A549 (cell line): ENCODE data around the gene TTBK2. TPM values are rescaled to one million over a fixed set of nuclear protein-coding genes. Genes with fewer than 3 reads are reported as not detected.

Experiments used
- ATAC-seq, 2 experiments: fragments of 200-7000 bp in 1 of 2; fragments of >200 bp in 1 of 2; cut with Nextera tagmentation in 1 of 2; cut with Tn5 transposase in 1 of 2; 3 replicates each; pipeline versions ENCODE4 v1.8.0 to v1.9.1; 2018 to 2020; ENCODE audit warnings: mild to moderate bottlenecking in 1 of 2, moderate library complexity in 1 of 2
- CTCF ChIA-PET: fragments of 300-600 bp; sonication (Branson Sonifier 250); formaldehyde crosslinking; extraction: SDS; loops from one replicate; lab custom pipeline; 2021; ENCODE audit warnings: antibody characterized with exemption, inconsistent platforms; lab: Yijun Ruan, JAX
- POLR2A ChIA-PET: fragments of 350-600 bp; formaldehyde crosslinking; extraction: SDS; loops from one replicate; lab custom pipeline; 2021; ENCODE audit warnings: antibody characterized with exemption, inconsistent platforms; lab: Yijun Ruan, JAX
- DNase-seq, 2 experiments: peaks; one replicate each; pipeline versions ENCODE4 v3.0.0 to v3.0.0-alpha.2; 2011 to 2016; ENCODE audit warnings: low read depth in 1 of 2, low spot score in 1 of 2
- FAIRE-seq: peaks from 2 replicates; lab custom pipeline; 2011; peaks lifted over from hg19 to GRCh38; lab: Jason Lieb, UNC
- H3K27ac ChIP-seq, 2 experiments: fragments of >200 bp; sonication (Bioruptor Twin); formaldehyde crosslinking; 3 replicates each; pipeline ENCODE4 v1.5.1; 2016 to 2017
- H3K4me1 ChIP-seq: fragments of >200 bp; sonication (Bioruptor Twin); formaldehyde crosslinking; 3 replicates; pipeline ENCODE4 v1.6.1; 2016
- H3K4me2 ChIP-seq: fragments of >200 bp; sonication (Bioruptor Twin); formaldehyde crosslinking; 3 replicates; pipeline ENCODE4 v1.6.1; 2016
- H3K4me3 ChIP-seq: fragments of >200 bp; sonication (Bioruptor Twin); formaldehyde crosslinking; 3 replicates; pipeline ENCODE4 v1.5.1; 2016
- H3K9me3 ChIP-seq: fragments of >200 bp; sonication (Bioruptor Twin); formaldehyde crosslinking; 3 replicates; pipeline ENCODE4 v1.6.1; 2016
- BCL3 ChIP-seq: fragments of >200 bp; sonication (Bioruptor Twin); formaldehyde crosslinking; IDR thresholded peaks from 3 replicates; pipeline ENCODE4 v1.6.1; 2016
- BHLHE40 ChIP-seq: IDR thresholded peaks from 2 replicates; pipeline ENCODE4 v1.6.1; 2012; ENCODE audit warnings: low read depth, low read length, inconsistent platforms
- CBX2 ChIP-seq: fragments of 200-600 bp; sonication (generic); IDR thresholded peaks from 2 replicates; pipeline ENCODE4 v1.6.1; 2016; ENCODE audit warnings: low read depth, mild to moderate bottlenecking, borderline replicate concordance
- CBX8 ChIP-seq: fragments of 200-600 bp; sonication (generic); IDR thresholded peaks from 2 replicates; pipeline ENCODE4 v1.6.1; 2016
- CHD4 ChIP-seq: fragments of 200-600 bp; sonication (generic); IDR thresholded peaks from 2 replicates; pipeline ENCODE4 v1.6.1; 2016; ENCODE audit warnings: antibody characterized with exemption, mild to moderate bottlenecking, borderline replicate concordance
- E2F6 ChIP-seq: IDR thresholded peaks from 2 replicates; pipeline ENCODE4 v1.6.1; 2012; ENCODE audit warnings: low read depth, borderline replicate concordance
- EHF ChIP-seq: fragments of 250-450 bp; sonication (Bioruptor Pico); IDR thresholded peaks from 2 replicates; pipeline ENCODE4 v1.5.0; 2020; ENCODE audit warnings: mild to moderate bottlenecking
- ELK1 ChIP-seq: fragments of 150-350 bp; IDR thresholded peaks from 2 replicates; pipeline ENCODE4 v1.6.1; 2014; ENCODE audit warnings: low read depth, mild to moderate bottlenecking, low read length
- EP300 ChIP-seq, 2 experiments: fragments of >200 bp; sonication (Bioruptor Twin); formaldehyde crosslinking; IDR thresholded peaks; 2 replicates in 1 of 2; 3 replicates in 1 of 2; pipeline ENCODE4 v1.6.1; 2016 to 2017
- ESRRA ChIP-seq: fragments of 150-350 bp; IDR thresholded peaks from 2 replicates; pipeline ENCODE4 v1.6.1; 2014; ENCODE audit warnings: mild to moderate bottlenecking, low read length, borderline replicate concordance
- HDAC2 ChIP-seq: fragments of 200-600 bp; sonication (generic); IDR thresholded peaks from 2 replicates; pipeline ENCODE4 v1.6.1; 2016
- HOXB5 ChIP-seq: fragments of 250-450 bp; sonication (Bioruptor Pico); IDR thresholded peaks from 2 replicates; pipeline ENCODE4 v1.5.0; 2020; ENCODE audit warnings: mild to moderate bottlenecking, moderate library complexity
- KDM1A ChIP-seq: fragments of 200-600 bp; sonication (generic); IDR thresholded peaks from 2 replicates; pipeline ENCODE4 v1.6.1; 2016; ENCODE audit warnings: low read depth, mild to moderate bottlenecking
- KDM5A ChIP-seq: fragments of 200-600 bp; sonication (generic); IDR thresholded peaks from 2 replicates; pipeline ENCODE4 v1.6.1; 2016; ENCODE audit warnings: antibody characterized with exemption, mild to moderate bottlenecking
- MAZ ChIP-seq: fragments of 150-350 bp; IDR thresholded peaks from 2 replicates; pipeline ENCODE4 v1.6.1; 2014; ENCODE audit warnings: antibody characterized with exemption, low read depth, low read length, borderline replicate concordance
- NFE2L2 ChIP-seq: fragments of 150-350 bp; conservative IDR thresholded peaks from 2 replicates; pipeline ENCODE4 v1.6.1; 2014; ENCODE audit warnings: low read length
- PBX3 ChIP-seq: IDR thresholded peaks from 2 replicates; pipeline ENCODE4 v1.6.1; 2012
- PHF8 ChIP-seq: fragments of 200-600 bp; sonication (generic); IDR thresholded peaks from 2 replicates; pipeline ENCODE4 v1.6.1; 2016; ENCODE audit warnings: low read depth, mild to moderate bottlenecking, antibody characterized with exemption, moderate library complexity, borderline replicate concordance
- RCOR1 ChIP-seq: fragments of 150-350 bp; IDR thresholded peaks from 2 replicates; pipeline ENCODE4 v1.6.1; 2014; ENCODE audit warnings: antibody characterized with exemption, low read length, low read depth
- SMC3 ChIP-seq: fragments of >200 bp; sonication (Bioruptor Twin); formaldehyde crosslinking; IDR thresholded peaks from 3 replicates; pipeline ENCODE4 v1.6.1; 2018; ENCODE audit warnings: inconsistent platforms
- TP53 ChIP-seq: fragments of 250-450 bp; sonication (Bioruptor Pico); IDR thresholded peaks from 2 replicates; pipeline ENCODE4 v1.5.0; 2021; ENCODE audit warnings: mild to moderate bottlenecking, moderate library complexity
- USF2 ChIP-seq: fragments of 450-650 bp; IDR thresholded peaks from 2 replicates; pipeline ENCODE4 v1.6.1; 2014; ENCODE audit warnings: antibody characterized with exemption
- ZC3H11A ChIP-seq: fragments of 450-650 bp; IDR thresholded peaks from 2 replicates; pipeline ENCODE4 v1.6.1; 2014; ENCODE audit warnings: antibody characterized with exemption, mild to moderate bottlenecking
- ZSCAN20 ChIP-seq: fragments of 250-450 bp; sonication (Bioruptor Pico); IDR thresholded peaks from 2 replicates; pipeline ENCODE4 v1.8.0; 2022; ENCODE audit warnings: mild to moderate bottlenecking, moderate library complexity
- WGBS: methylation state at CpG from one replicate; pipeline ENCODE4 v1.1.6; 2017; ENCODE audit errors: missing lambda C conversion rate; 5-methylcytosine and 5-hydroxymethylcytosine counted together
- polyA plus RNA-seq, 4 experiments: library from polyadenylated mRNA; depleted of rRNA in 3 of 4; stranded (reverse); fragments of >200 nt; fragmentation: RNase III in 1 of 4; extraction: RNeasy Plus Mini Kit Qiagen cat#74134 plus additional on column Dnase treatment in 1 of 4; gene quantifications; 2 replicates in 3 of 4; 3 replicates in 1 of 4; pipeline ENCODE4 v1.2.3, GENCODE V29; 2011 to 2017

Gene TTBK2
- polyA plus RNA-seq, 2 of the 4 experiments (the other 2 are of a cell fraction): 2.3 to 5.6 TPM

- H3K9me3 ChIP-seq: no peaks in the 10 kb centered on the region
- H3K27ac ChIP-seq: no peak overlapping the region
- TF ChIP-seq USF2 (no peak), SMC3 (no peak), BCL3 (no peak), E2F6 (no peak), CHD4 (no peak), HOXB5 (no peak), PHF8 (no peak), BHLHE40 (no peak), TP53 (no peak), NFE2L2 (no peak), EP300 (IDR thresholded peaks at IDR 0.05) (no peak), PBX3 (no peak), HDAC2 (no peak), ZC3H11A (no peak), ZSCAN20 (CRISPR knock-in tag) (no peak), KDM5A (no peak), CBX2 (no peak), ELK1 (no peak), EHF (CRISPR knock-in tag) (no peak)
- no peak overlapping the region for H3K4me2 ChIP-seq
- FAIRE-seq (no peak), ATAC-seq (no peak), DNase-seq (no peak)
- ChIA-PET POLR2A (no interaction called here), CTCF (interaction anchor here (0.6 to 3.0 kb wide), 5 partner anchors 10 to 553 kb away, joined by 3 to 10 read pairs (median 6); no protein-coding TSS in a partner anchor)
- peaks cover 10% of the 10 kb centered on the region for H3K4me1 ChIP-seq
- H3K4me3 ChIP-seq: no peak overlapping the region
- WGBS: 97% methylated on average over 11 of the region's 11 CpGs
These were observed 187.6 kb downstream of the TTBK2 start for GRCh38 chr15:42733027-42733426.

- ATAC-seq (no peak), DNase-seq (no peak), FAIRE-seq (no peak)
- Histone ChIP-seq H3K9me3 (no peaks in the 10 kb centered on the region), H3K27ac (no peak overlapping the region), H3K4me2 (no peak overlapping the region), H3K4me3 (no peak overlapping the region), H3K4me1 (peaks cover 7% of the 10 kb centered on the region; the same call in 2 of the 3 replicates)
- CTCF ChIA-PET: interaction anchor here (2.2 to 3.0 kb wide), 2 partner anchors 9 to 28 kb away, joined by 7 to 10 read pairs; no protein-coding TSS in a partner anchor
- POLR2A ChIA-PET: no interaction called here
- TF ChIP-seq RCOR1 (no peak), CBX8 (no peak), KDM5A (no peak), ZSCAN20 (CRISPR knock-in tag) (no peak), KDM1A (no peak), ESRRA (no peak), MAZ (no peak)
- WGBS: 81% methylated on average over 13 of the region's 15 CpGs
These were observed 188.3 kb downstream of the TTBK2 start for GRCh38 chr15:42732095-42732827.
